ENCODE results near the gene SORCS2.
A peak's percentile ranks its signal among the peaks of the same experiment; 100 is the strongest.

SORCS2 gene

DNA sequence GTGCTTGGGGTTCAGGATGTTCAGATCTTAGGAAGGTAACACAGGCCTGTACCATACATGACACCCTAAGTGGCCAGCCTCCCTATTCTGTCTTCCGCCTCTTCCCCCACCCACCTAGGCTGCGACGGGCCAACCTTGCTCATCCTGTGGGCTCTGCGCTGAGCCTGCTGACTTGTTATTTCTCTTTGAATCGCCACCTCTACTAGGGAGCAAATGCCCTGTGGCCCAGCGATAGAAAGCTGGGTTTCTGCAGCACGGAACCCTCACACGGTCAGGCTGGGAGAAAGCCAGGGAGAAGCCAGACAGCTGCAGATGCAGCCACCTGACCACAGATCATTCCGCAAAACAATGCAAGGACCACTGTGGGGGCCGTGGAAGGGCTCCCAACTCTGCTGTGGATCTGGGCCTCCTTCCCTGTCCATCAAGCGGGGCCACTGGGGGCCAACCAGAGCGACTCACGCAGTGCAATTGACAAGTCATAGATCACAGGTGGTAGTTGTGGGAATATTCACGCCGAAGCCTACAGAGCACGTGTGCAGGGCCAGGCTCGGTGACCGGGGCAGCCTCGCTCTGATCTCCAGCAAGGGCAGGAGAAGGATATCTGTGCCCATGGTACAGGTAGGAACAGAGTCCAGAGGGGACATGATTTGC, 519.8 kb downstream of the SORCS2 start:
- no peak for DNase-seq (ENCODE audit: low read depth)

DNA sequence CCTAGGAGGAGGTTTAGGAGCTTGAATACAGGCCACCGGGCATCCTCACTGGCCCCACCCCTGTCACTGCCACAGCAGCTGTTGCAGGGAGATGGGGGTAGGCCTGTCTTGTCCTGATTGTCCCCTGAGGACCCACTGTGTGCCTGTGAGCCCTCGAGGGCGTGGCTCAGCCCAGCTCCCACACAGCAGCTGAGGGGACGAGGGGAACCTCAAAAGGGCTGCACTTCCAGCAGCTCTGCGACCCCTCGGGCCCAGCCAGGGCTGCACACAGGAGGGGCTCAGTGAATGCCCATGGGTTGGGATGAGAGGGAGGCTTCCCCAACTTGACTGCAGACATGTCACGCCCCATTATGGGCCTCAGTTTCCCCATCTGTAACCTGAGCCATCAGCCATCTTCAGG, 521.4 kb downstream of the SORCS2 start:
- DNase-seq (ENCODE audit: low read depth): no peak

DNA sequence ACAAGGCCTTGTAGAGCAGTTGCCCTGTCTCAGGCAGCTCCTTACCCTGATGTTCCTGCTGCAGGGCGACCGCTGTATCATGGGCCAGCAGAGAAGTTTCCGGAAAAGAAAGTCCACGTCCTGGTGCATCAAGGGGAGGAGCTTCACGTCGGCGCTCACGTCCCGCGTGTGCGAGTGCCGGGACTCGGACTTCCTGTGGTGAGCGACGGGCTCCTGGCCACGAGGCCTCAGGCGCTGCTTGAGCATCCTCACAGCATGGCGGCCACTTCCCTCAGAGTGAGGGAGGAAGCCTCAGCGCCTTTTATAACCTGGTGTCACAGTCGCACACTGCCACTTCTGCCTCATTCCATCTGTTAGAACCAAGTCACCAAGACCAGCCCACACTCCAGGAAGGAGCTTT, 521.8 kb downstream of the SORCS2 start:
- no peak for DNase-seq (ENCODE audit: low read depth)

DNA sequence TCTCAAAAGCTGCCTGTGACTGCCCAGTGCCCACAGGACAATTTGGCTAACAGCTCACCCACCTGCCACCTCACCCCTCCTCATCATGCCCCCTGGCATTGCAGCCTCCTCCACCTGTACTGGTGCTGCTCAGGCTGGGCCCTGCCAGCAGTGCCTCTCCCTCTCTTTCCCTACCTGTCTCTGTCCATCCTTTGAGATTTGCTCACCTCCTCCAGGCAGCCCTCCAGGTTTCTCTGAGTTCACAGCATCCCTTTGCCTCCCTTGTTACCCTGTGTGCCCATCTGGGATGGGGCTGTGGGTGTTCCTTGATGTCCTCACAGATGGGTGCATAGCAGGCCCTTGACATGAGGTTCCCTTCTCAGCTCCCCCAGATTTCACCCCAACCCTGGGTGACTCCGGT, 522.4 kb downstream of the SORCS2 start:
- no peak for DNase-seq (ENCODE audit: low read depth)

DNA sequence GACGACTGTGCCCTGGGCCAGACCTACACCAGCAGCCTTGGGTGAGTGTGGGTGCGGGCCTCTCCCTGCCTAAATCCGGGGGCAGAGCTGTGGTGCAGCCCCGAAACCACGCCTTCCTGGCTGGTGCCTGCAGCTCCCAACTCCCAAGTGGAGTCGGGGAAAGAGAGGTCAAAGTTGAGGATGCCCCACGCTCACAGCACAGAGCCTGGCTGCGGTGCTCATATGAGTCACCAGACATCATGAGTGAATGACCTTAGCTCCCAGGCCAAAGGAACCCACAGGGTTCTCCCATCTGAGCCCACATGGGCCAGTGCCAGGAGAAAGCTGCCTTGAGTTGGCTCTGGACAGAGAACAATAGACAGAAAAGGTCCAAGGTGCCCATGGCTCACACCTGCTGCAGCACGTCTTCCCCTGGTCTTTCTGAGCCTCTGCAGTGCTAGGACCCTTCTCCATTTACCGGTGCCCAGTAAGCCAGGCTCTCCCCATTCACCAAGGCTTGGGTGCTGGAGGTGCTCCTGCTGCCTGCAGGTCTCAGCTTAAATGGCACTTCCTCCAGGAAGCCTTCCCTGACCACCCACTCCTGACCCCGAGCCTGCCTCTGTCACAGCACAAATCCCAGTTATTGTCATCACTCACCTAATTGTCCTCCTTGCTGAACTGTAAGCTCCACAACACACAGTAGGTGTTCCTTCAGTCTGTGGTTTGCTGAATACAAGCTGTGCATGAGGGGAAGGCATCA, 523.1 kb downstream of the SORCS2 start:
- DNase-seq (ENCODE audit: low read depth): no peak

DNA sequence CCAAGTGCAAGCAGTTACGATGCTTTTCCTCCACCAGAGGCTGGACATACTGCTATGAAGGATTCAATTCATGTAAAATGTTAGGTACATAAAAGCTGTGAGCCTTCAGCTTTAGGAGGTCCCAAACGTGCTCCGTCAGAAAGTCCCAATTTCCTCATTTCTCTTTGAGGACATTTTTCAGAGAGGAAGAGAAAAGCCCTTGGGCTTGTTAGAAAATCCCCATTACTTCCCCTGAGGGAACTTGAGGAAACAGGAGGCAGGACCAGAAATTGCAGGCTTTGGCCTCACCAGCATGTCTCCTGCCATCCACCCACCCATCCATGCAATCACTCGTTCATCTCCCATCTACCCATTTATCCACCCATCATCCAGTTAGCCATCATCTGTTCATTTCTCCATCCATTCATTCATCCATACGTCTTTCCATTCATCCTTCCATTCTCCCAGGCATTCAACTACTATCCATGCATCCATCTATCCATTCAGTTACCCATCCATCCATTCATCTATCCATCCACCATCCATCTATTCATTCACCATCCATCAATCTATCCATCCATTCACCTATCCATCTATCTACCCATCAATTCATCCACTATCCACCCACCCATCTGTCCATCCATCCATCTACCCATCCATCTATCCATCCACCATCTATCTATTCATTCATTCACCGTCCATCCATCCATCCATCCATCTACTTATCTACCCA, 523.8 kb downstream of the SORCS2 start:
- DNase-seq (ENCODE audit: low read depth): no peak

DNA sequence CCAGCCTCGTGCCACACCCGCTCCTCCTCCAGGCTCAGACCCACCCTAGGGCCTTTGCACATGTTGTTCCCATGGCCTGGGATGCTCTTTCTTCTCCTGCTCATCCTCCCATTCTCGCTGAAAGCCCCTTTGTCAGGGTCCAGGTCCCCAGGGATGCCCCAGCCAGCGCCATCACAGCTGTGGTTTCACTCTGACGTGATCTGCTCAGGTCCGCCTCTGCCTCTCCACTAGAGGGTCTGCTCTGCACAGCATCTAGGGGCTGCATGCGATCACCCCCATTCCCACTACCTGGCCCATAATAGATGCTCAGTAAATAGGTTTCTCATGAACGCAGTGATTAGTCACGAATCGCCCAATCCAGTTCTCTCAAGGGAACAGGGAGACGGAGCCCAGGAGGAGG, 524.8 kb downstream of the SORCS2 start:
- no peak for DNase-seq (ENCODE audit: low read depth)

DNA sequence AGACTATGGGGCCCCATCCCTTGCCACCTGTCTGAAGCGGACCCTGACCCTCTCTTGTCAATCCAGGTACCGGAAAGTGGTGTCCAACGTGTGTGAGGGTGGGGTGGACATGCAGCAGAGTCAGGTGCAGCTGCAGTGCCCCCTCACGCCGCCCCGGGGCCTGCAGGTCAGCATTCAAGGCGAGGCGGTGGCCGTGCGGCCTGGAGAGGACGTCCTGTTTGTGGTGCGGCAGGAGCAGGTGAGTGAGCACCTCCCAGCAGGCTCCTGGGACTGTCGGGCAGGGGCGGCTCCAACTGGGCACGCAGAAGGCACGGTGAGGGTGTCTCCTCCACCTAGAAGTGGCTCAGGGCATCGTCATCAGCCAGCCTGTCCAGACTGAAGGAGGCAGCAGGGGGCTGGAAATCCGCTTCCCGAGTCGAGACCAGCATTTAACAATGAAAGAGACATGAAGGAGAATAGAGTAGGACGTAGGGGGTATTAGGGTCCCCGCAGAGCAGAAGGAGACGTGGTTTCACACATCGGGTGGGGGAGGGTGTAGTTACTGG, 525.7 kb downstream of the SORCS2 start:
- no peak for DNase-seq (ENCODE audit: low read depth)

DNA sequence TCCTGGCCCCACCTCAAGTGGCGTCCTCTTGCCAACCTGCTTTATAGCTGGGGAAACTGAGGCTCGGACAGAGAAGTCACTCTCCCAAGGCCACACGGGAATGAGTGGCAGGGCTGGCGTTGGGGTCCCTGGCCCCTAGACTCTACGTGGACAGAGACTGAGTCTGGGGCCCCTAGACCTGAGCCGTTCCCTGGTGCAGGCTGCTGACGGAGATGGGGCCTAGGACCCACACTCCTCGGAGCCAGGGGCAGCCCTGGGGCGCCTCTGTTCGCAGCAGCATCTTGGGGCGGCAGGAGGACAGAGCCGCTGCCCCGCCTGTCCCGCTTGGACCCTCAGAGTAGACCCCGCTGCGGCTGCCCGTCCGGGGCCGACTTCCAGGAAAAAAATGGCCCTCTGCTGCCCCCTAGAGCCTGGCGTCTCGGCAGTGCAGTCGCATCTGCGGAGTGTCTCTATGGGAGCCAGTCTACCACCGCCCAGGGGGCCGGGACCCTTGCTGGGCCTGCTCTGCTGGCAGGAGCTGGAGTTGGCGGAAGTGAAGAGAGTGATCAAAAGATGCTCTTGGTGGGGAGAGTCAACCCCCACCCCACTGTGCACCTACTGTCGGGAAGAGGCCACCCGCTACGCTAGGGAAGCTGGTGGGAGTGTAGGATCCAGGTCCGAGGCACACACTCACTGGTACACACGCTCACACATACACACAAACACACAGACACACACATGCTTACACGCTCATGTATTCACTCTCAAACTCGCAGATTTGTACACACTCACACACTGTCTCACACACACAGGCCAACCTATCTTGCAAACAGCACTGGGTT, 527.2 kb downstream of the SORCS2 start:
- DNase-seq (ENCODE audit: low read depth): peak; percentile 33

DNA sequence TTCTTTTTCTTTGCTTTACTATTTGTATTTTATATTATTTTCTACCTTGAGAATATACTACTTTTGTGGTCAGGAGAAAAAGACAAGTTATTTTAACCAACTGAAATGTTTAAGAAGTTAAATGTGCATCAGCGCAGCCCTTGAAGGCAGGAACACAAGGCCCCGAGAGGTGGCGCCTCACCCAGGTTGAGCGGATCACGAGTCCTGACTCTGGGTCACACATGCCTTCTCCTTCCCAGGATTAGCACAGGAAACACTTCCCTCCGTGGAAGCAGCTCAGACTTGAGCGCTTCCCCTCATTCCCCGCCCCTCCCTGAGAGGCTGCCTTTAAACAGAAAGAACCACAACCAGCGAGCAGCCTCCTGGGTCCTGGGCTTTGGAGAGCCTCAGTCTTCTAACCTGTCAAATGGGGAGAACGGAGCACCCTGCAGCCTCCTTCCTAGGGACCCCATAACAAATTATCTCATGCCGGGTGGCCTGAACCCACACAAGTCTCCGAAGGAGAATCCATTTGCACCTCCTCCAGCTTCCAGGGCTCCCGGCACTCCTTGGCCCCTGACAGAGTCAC, 529.7 kb downstream of the SORCS2 start:
- DNase-seq (ENCODE audit: low read depth): no peak

DNA sequence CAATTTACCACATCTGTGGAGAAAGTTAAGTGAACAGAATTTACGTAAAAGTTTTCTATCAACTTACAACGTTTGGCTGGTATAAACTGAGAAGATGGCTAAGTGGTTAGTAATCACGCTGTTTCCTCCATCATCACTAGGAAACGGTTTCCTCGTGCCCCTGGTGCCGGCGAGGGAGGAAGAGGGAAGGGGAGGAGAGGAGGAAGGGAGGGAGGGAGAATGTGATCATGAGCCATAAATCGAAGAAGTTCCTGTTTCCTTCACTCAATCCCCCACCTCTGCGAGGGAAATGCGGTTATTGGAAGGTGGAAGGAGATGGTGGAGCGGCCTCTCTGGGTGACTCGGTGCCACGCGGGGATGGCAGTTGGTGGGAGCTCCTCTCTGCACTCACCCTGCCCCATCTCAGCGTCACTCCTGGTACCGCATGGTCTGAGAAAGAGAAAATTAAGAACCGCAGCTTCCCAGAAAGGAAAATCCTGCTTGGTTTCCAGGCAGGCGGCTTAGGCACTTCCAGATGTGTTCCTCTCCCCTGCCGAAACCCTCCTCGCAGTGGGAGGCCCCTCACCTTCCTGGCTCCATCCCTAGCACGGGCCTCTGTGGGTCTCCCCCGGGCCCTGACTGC, 530.5 kb downstream of the SORCS2 start:
- no peak for DNase-seq (ENCODE audit: low read depth)

DNA sequence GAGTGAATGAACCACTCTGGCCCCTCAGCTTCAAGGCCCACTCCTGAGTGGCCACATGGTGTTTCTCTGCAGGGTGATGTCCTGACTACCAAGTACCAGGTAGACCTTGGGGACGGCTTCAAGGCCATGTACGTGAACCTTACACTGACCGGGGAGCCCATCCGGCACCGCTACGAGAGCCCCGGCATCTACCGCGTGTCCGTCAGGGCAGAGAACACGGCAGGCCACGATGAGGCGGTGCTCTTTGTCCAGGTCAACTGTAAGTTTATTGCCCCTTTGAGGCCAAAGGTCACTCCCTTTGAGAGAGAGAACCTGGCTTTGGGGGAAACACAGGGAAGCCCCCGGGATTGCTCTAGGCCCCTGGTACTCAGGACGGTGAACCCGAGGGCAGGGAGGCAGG, 531.3 kb downstream of the SORCS2 start:
- no peak for DNase-seq (ENCODE audit: low read depth)

DNA sequence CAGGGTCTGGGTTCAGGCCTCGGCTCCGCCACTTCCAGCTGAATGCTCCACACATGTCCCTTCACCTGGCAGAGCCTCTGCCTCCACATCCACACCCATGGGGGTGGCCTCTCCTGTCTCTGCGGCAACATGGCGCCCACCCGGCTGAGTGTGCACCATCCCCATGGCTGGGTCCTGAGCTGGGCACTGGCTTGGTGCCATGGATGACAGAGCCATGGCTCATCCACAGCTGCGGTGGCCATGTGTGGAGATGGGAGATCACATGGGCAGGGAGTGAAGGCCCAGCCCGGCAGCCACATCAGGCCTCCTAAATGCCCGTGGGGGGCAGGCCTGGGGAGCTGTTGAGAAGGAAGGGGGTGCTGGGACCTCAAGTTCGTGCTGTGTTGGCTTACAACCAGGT, 533.6 kb downstream of the SORCS2 start:
- DNase-seq (ENCODE audit: low read depth): no peak

DNA sequence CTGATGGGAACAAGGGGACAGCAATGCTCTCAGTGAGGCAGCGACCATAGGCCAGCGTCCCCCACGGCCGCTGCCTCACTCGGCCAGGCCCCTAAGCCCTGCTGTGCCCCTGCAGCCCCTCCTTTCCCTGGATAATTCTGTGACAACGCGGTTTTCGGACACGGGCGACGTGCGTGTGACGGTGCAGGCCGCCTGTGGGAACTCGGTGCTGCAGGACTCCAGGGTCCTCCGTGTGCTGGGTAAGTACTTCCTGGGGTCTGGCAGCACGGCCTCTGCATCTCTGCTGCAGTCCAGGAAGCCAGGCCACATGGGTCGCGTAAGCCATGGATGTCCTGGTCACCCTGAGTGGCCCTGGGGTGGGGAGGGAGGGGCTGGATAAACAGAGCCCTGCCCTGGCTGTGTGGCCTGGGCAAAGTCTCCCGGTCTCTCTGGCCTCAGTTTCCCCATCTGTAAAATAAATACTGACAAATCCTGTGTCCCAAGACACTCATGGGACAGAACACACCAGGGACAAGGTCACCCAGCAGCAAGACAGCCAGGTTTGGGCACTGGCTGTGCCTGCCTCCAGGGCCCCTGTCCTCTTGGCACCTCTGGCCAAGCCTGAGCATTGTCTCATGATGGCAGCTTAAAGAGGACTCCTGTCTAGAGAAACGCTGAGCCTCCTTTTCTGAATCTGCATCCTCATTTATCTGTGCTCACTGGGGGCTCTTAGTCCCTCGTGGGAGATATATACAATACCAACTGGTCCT, 534.5 kb downstream of the SORCS2 start:
- no peak for DNase-seq (ENCODE audit: low read depth)

DNA sequence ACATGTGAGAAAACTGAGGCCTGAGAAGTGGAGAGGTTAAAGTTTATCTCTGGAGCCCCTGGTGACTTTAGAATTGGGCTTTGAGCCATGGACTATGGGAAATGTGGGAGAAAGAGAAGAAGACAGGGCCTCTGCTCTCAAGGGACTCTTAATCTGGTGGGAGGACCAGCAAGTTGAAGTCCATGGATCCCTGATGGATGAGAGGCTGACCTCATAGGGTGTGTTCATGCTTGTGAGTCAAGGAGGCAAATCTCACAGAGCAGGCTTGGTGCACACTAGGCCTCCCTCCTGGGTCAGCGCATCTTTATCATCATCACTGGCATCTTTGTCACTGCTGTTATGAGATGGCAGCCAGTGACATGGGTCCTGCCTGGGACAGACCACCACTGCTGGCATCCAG, 535.4 kb downstream of the SORCS2 start:
- no peak for DNase-seq (ENCODE audit: low read depth)

DNA sequence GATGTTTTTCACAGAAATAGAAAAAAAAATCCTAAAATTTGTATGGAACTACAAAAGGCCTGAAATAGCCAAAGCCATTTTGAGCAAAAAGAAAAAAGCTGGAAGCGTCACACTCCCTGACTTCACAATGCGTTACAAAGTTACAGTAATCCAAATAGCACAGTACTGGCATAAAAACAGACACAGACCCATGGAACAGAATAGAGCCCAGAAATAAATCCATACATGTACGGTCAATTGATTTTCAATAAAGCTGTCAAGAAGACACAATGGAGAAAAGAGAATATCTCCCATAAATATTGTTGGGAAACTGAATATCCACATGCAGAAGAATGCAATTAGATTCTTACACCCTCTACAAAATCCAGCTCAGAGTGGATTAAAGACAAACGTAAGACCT, 539.1 kb downstream of the SORCS2 start:
- no peak for DNase-seq (ENCODE audit: low read depth)

DNA sequence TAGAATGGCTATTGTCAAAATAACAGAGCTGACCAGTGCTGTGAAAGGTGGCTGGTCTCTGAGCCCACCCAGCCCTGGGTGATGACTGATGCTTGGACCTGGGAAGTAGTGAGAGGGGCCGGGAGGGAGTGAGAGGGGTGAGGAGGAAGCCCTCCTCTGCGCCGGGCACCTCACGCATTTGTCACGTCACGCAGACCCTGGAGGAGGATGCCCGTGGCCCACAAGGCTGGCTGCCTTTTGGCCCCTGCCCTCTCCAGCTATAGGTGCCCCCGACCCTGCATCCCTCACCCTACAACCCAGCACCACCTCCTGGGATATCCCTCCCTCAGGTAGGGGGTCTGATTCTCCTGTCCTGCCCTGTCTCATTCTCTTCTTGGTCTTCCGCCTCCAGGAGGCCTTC, 539.9 kb downstream of the SORCS2 start:
- no peak for DNase-seq (ENCODE audit: low read depth)

DNA sequence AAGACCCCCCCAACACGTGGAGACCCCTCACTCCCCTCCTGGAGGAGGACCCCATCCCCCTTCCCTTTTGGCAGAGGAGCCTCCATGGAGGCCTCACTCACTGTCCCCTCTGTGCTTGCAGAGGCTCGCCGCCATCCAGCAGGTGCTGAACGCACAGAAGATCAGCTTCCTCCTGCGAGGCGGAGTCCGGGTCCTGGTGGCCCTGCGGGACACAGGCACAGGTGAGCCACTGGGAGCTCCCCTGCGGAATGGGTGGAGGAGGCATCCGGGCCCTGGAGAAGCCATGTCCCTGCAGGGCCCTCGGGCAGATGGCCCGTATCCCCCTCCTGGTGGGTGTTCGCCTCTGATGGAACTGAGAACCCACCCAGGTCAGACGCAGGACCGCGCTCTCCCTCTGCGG, 540.9 kb downstream of the SORCS2 start:
- DNase-seq (ENCODE audit: low read depth): no peak

DNA sequence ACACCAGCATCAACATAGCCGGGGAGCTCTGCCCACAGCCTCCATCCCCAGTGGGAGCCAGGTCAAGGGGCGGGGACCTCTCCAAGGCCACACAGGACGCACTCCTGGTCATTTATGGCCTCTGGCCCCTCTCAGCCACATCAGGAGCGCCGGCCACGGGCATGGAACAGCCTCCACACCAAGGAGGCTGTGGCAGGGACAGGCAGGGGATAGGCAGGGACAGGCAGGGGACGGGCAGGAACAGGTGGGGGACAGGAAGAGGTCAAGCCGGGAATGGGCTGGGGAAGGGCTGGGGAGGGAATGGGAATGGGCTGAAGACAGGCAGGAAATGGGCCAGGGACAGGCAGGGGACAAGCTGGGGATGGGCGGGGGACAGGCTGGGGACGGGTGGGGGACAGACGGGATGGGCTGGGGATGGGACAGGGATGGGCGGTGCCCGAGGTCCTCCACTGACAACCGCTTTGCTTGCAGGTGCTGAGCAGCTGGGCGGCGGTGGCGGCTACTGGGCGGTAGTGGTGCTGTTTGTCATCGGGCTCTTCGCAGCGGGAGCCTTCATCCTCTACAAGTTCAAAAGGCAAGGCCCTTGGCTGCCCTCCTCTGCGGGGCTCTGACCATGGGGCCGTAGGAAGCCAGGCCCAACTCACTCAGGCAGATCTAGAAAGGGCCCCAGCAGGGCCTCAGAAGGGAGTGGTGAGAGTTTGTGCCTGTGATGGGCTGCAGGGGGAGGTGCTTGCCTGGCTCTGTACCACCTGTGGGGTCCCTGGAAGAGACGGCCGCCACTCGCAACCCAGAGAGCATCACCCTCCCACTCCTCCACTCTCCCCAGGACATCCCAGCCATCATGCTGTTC, 541.7 kb downstream of the SORCS2 start:
- no peak for DNase-seq (ENCODE audit: low read depth)

Data from activated T-helper 1 cell treated with Interleukin-2 at 50 U/mL for 16 hours (primary cell).